G401 (cell line): ENCODE results near the gene DOK3. TPM values are rescaled to one million over a fixed set of nuclear protein-coding genes. Genes with fewer than 3 reads are reported as not detected.
A peak's percentile ranks its signal among the peaks of the same experiment; 100 is the strongest.

Experiments used
- DNase-seq: peaks from one replicate; pipeline ENCODE4 v3.0.0-alpha.2; 2015; ENCODE audit warnings: low spot score
- in situ Hi-C: cut with HindIII; loops from 2 replicates; pipeline ENCODE4 v1.10.0; 2016; ENCODE audit warnings: low sequenced_read_pairs, mixed read lengths
- total RNA-seq: library from RNA; depleted of rRNA; stranded (reverse); fragments of >200 nt; shearing (Covaris generic); gene quantifications from 2 replicates; pipeline ENCODE4 v1.2.3, GENCODE V29; 2014; rRNA removed

DOK3 gene
- total RNA-seq = 0.85 and 6.3 TPM in 2 replicates

- DNase-seq = no peak
- in situ Hi-C loops = no loop called here
Measured at GRCh38 chr5:177509381-177509951, at the start of gene DOK3. DOK3 (minus strand) TSS chr5:177509826; CDS start chr5:177509540, 286 bp downstream.

GRCh38 chr5:177557796-177558195 lies 48.2 kb upstream of the DOK3 start:
- in situ Hi-C loops = no loop called here
- DNase-seq = no peak

- no peak for DNase-seq
- in situ Hi-C loops = no loop called here
Measured at GRCh38 chr5:177557041-177557647, 47.5 kb upstream of the DOK3 start.

GRCh38 chr5:177555665-177556064 lies 46.0 kb upstream of the DOK3 start:
- no peak for DNase-seq
- in situ Hi-C loops = no loop called here

GRCh38 chr5:177555228-177555627 lies 45.6 kb upstream of the DOK3 start:
- in situ Hi-C loops = no loop called here
- DNase-seq = no peak

- in situ Hi-C loops = no loop called here
- peak; percentile 90 for DNase-seq
Measured at GRCh38 chr5:177554474-177555111, 45.0 kb upstream of the DOK3 start, which contains the start of gene FAM193B. FAM193B (minus strand) TSS chr5:177554563; CDS start chr5:177554458, 105 bp downstream.

GRCh38 chr5:177553671-177554429 lies 44.2 kb upstream of the DOK3 start:
- DNase-seq = peak; percentile 32
- in situ Hi-C loops = no loop called here

GRCh38 chr5:177552839-177553455 lies 43.3 kb upstream of the DOK3 start:
- DNase-seq = no peak
- in situ Hi-C loops = no loop called here

- in situ Hi-C loops = no loop called here
- no peak for DNase-seq
Measured at GRCh38 chr5:177550122-177550521, 40.5 kb upstream of the DOK3 start.

- in situ Hi-C loops = no loop called here
- no peak for DNase-seq
Measured at GRCh38 chr5:177548495-177548894, 38.9 kb upstream of the DOK3 start.

- in situ Hi-C loops = no loop called here
- no peak for DNase-seq
Measured at GRCh38 chr5:177547736-177548135, 38.1 kb upstream of the DOK3 start.

- no peak for DNase-seq
- in situ Hi-C loops = no loop called here
Measured at GRCh38 chr5:177546258-177546741, 36.7 kb upstream of the DOK3 start.

GRCh38 chr5:177545487-177546257 lies 36.0 kb upstream of the DOK3 start:
- DNase-seq = no peak
- in situ Hi-C loops = no loop called here

GRCh38 chr5:177542816-177543465 lies 33.3 kb upstream of the DOK3 start:
- peak; percentile 69 for DNase-seq
- in situ Hi-C loops = no loop called here

- DNase-seq = no peak
- in situ Hi-C loops = no loop called here
Measured at GRCh38 chr5:177540438-177540837, 30.8 kb upstream of the DOK3 start.

- in situ Hi-C loops = no loop called here
- DNase-seq = no peak
Measured at GRCh38 chr5:177539411-177539810, 29.8 kb upstream of the DOK3 start.

- no peak for DNase-seq
- in situ Hi-C loops = no loop called here
Measured at GRCh38 chr5:177538876-177539275, 29.2 kb upstream of the DOK3 start.
